SJSA1 (cell line): ENCODE data around the gene CEACAM21. TPM values are rescaled to one million over a fixed set of nuclear protein-coding genes. Genes with fewer than 3 reads are reported as not detected.

Experiments
- DNase-seq, 2 experiments: peaks; one replicate each; pipeline ENCODE4 v3.0.0-alpha.2; 2015 to 2020; ENCODE audit warnings: low spot score in 2 of 2, low read depth in 1 of 2
- H3K27ac ChIP-seq: fragments of 250-450 bp; sonication (Bioruptor Pico); 2 replicates; pipeline ENCODE4 v1.5.1; 2020; ENCODE audit warnings: mild to moderate bottlenecking, moderate library complexity
- H3K27me3 ChIP-seq: fragments of 250-450 bp; sonication (Bioruptor Pico); replicated peaks from 2 replicates; pipeline ENCODE4 v1.5.1; 2020; ENCODE audit warnings: mild to moderate bottlenecking, moderate library complexity
- H3K36me3 ChIP-seq: fragments of 250-450 bp; sonication (Bioruptor Pico); 2 replicates; pipeline ENCODE4 v1.5.1; 2020; ENCODE audit warnings: mild to moderate bottlenecking
- H3K4me1 ChIP-seq: fragments of 250-450 bp; sonication (Bioruptor Pico); replicated peaks from 2 replicates; pipeline ENCODE4 v1.6.1; 2021; ENCODE audit warnings: mild to moderate bottlenecking
- H3K4me3 ChIP-seq: fragments of 250-450 bp; sonication (Bioruptor Pico); 2 replicates; pipeline ENCODE4 v1.5.1; 2020; ENCODE audit warnings: mild to moderate bottlenecking
- H3K9me3 ChIP-seq: fragments of 250-450 bp; sonication (Bioruptor Pico); replicated peaks from 2 replicates; pipeline ENCODE4 v1.5.1; 2020; ENCODE audit warnings: mild to moderate bottlenecking
- total RNA-seq: library from RNA; depleted of rRNA; stranded (reverse); fragments of >200 nt; shearing (Covaris generic); gene quantifications from 2 replicates; pipeline ENCODE4 v1.2.3, GENCODE V29; 2014

The CEACAM21 gene
- total RNA-seq, 1 experiment from 2014 or later = not detected

DNA sequence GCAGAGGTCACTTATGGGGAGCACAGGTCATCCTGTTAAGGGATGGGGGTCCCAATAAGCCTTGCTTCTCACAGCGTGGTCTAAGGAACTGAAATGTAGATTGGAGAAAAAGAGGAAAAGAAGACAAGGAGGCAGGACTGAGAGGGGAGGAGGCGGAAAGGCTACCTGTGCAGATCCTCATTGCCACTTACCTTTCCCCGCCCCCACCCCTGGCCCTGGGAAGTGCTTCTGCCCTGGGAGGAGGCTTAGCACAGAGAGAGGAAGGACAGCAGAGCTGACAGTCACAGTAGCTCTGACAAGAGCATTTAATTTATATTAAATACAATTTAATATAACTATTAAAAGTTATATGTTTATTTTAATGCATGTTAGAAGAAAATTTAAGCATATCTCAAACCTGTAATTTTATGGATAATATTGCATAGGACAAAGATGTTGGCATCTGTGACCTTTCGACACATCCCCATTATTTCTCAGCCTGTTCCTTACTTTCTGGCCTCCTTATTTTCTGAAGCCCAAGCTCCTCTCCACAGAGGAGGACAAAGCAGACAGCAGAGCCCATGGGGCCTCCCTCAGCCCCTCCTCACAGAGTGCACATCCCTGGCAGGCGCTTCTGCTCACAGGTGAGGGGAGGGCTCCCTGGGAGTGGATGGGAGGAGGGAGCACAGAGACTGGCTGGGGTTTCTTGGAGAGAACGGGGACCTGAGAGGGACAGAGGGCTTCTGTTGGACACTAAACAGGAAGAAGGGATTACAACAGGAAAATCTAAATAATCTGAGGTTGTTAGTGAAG lies 23.4 kb downstream of the CEACAM21 start:
- Histone ChIP-seq H3K9me3 (no peaks in the 10 kb centered on the region), H3K27me3 (peaks cover 17% of the 10 kb centered on the region)
- DNase-seq = no peak

DNA sequence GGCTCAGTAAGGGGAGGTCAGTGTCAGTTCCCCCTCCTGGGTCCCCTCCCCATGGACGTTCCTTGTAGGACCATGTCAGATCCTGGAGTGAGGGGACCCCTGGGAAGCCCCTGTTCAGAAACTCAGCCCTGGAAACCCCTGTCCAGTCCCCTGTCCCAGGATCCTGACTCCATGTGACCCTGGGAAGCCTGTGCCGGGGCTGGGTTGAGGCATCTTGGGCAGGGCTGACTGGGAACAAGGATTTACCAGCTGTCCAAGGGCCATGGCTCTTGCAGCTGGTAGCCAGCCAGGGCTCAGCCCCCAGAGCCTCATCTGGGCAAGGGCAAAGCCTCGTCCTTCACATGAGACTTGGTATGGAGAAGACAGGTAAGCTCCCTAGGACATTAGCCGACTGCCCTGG lies 25.8 kb downstream of the CEACAM21 start:
- H3K27ac ChIP-seq = no peak overlapping the region
- no peaks in the 10 kb centered on the region for H3K4me1 ChIP-seq
- no peak for DNase-seq
- no peaks in the 10 kb centered on the region for H3K36me3 ChIP-seq
- peaks cover 15% of the 10 kb centered on the region for H3K27me3 ChIP-seq
- no peak overlapping the region for H3K4me3 ChIP-seq
- no peaks in the 10 kb centered on the region for H3K9me3 ChIP-seq

More for the DNA sequence above, 23.4 kb downstream of the CEACAM21 start:
- no peaks in the 10 kb centered on the region for H3K4me1 ChIP-seq
- H3K36me3 ChIP-seq = no peaks in the 10 kb centered on the region
- no peak overlapping the region for H3K4me3 ChIP-seq
- H3K27ac ChIP-seq = no peak overlapping the region

GRCh38 chr19:41604831-41605230 lies 28.9 kb downstream of the CEACAM21 start:
- DNase-seq = no peak
- Histone ChIP-seq H3K27ac (no peak overlapping the region), H3K27me3 (peaks cover 19% of the 10 kb centered on the region), H3K9me3 (no peaks in the 10 kb centered on the region), H3K4me3 (no peak overlapping the region), H3K4me1 (no peaks in the 10 kb centered on the region), H3K36me3 (no peaks in the 10 kb centered on the region)

- Histone ChIP-seq H3K4me3 (no peak overlapping the region), H3K4me1 (no peaks in the 10 kb centered on the region), H3K9me3 (no peaks in the 10 kb centered on the region), H3K36me3 (no peaks in the 10 kb centered on the region), H3K27ac (no peak overlapping the region), H3K27me3 (peaks cover 26% of the 10 kb centered on the region)
- peak in 1 of 2 experiments; percentile 22 for DNase-seq
These were observed 30.4 kb downstream of the CEACAM21 start for GRCh38 chr19:41606215-41606837.

DNA sequence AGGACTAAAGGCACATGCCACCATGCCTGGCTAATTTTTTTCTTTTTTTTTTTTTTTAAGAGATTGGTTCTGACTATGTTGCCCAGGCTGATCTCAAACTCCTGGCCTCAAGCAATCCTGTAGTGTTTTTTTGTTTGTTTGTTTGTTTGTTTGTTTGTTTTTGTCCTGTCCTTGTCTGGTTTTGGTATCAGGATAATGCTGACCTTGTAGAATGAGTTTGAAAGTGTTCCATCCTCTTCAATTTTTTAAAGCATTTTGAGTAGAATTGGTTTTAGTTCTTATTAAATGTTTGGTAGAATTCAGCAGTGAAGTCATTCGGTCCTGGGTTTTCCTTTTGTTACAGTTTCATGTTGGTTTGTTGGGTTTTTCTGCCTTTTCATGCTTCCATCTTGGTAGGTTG lies 31.7 kb downstream of the CEACAM21 start:
- H3K4me3 ChIP-seq = no peak overlapping the region
- no peak for DNase-seq
- H3K27me3 ChIP-seq = peaks cover 21% of the 10 kb centered on the region
- no peak overlapping the region for H3K27ac ChIP-seq
- no peaks in the 10 kb centered on the region for H3K36me3 ChIP-seq
- H3K4me1 ChIP-seq = no peaks in the 10 kb centered on the region
- no peaks in the 10 kb centered on the region for H3K9me3 ChIP-seq

DNA sequence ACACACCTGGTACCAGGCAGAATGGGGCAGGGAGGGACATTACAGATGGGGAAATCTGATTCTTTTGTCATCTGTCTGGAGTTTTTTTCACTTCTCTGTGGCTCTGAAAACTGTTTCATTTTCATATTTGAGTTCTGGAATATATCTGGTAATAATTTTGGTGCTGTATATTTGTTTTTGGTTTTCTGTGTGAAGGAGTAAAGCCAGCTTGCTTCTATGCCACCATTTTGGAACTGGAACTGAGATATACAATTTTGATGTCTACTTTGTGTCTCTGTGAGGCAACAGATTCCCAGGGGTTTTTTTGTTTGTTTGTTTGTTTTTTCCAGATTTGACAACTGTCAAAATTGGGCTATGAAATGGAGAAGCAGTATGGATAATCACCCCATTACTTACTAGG lies 34.8 kb downstream of the CEACAM21 start:
- no peak for DNase-seq
- H3K27me3 ChIP-seq = peaks cover 20% of the 10 kb centered on the region
- no peak overlapping the region for H3K27ac ChIP-seq
- no peak overlapping the region for H3K4me3 ChIP-seq
- H3K36me3 ChIP-seq = no peaks in the 10 kb centered on the region
- H3K9me3 ChIP-seq = no peaks in the 10 kb centered on the region
- no peaks in the 10 kb centered on the region for H3K4me1 ChIP-seq

- no peaks in the 10 kb centered on the region for H3K9me3 ChIP-seq
- no peaks in the 10 kb centered on the region for H3K4me1 ChIP-seq
- no peaks in the 10 kb centered on the region for H3K36me3 ChIP-seq
- H3K4me3 ChIP-seq = no peak overlapping the region
- peaks cover 20% of the 10 kb centered on the region for H3K27me3 ChIP-seq
- H3K27ac ChIP-seq = no peak overlapping the region
- DNase-seq = no peak
These were observed 36.5 kb downstream of the CEACAM21 start for GRCh38 chr19:41612483-41612882.

- H3K36me3 ChIP-seq = no peaks in the 10 kb centered on the region
- no peak for DNase-seq
- H3K4me1 ChIP-seq = no peaks in the 10 kb centered on the region
- no peak overlapping the region for H3K27ac ChIP-seq
- H3K27me3 ChIP-seq = peaks cover 8% of the 10 kb centered on the region; the same call in 1 of the 2 replicates
- no peaks in the 10 kb centered on the region for H3K9me3 ChIP-seq
- no peak overlapping the region for H3K4me3 ChIP-seq
These were observed 39.2 kb downstream of the CEACAM21 start for GRCh38 chr19:41615207-41615606.

DNA sequence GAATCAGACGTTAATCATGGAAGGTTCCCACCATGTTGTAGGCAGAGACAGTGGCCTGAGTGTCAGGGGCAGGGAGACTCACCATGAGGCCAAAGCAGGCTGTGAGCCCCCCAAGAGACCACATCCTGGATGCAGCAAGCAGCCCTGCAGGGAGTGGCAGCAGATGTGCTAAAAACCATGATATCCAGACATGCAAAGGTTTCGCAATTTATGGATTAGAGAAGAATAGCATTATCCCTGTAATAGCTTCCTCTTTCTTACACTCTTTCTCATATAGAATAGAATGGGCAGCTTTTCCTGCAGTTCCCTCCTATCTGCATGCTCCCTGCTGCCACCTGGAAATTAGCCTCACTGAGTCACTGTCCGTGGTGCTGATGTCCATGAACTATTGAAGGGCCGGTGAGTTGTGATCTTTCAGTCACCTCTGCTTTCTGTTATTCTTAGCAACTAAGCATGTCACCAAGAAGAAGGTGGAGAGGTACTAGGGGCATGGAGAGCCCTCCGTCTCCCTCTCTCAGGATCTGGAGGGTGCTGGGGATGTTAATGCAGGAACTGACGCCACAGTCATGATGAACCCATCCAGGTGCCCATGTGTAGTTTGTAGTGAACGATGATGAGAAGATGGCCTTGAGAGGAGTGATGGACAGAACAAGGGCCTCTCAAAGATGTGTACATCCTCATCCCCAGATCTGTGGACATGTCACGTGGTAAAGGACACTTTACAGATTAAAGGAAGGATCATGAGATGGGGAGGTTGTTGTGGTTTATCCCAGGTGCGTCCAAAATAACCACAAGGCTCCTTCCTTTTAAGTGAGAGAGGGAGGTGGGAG lies 41.0 kb downstream of the CEACAM21 start:
- H3K27ac ChIP-seq = no peak overlapping the region
- no peaks in the 10 kb centered on the region for H3K4me1 ChIP-seq
- H3K9me3 ChIP-seq = no peaks in the 10 kb centered on the region
- no peaks in the 10 kb centered on the region for H3K36me3 ChIP-seq
- no peak overlapping the region for H3K4me3 ChIP-seq
- no peaks in the 10 kb centered on the region for H3K27me3 ChIP-seq
- no peak for DNase-seq

- H3K36me3 ChIP-seq = no peaks in the 10 kb centered on the region
- H3K9me3 ChIP-seq = no peaks in the 10 kb centered on the region
- no peaks in the 10 kb centered on the region for H3K4me1 ChIP-seq
- no peak for DNase-seq
- H3K27ac ChIP-seq = no peak overlapping the region
- H3K4me3 ChIP-seq = no peak overlapping the region
- no peaks in the 10 kb centered on the region for H3K27me3 ChIP-seq
These were observed 42.2 kb downstream of the CEACAM21 start for GRCh38 chr19:41617941-41618730.

DNA sequence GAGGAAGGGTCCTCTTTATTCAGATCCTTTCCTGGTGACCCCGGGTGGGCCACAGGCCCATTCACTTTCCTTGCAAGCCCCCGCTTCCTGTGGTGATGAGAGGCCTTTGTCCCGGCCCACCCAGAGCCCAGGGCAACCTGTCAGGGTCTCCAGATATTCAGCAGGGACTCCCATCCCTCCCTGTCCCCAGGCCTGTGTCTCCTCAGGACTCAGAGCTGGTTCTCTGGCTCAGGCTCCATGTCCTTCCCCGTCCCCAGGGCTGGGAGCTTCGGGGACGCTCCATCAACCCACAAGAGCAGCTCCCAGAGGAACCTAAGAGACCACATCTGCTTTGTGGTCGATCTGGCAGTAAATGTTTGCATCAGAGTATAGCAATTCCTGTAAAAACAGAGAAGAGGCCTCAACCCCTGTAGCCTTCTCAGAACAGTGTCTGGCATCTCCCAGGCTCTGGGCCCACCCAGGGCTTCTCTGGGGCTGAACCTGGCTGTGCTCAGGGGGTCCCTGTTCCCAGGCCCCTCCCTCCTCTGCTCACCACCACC lies 43.1 kb downstream of the CEACAM21 start:
- H3K4me1 ChIP-seq = no peaks in the 10 kb centered on the region
- H3K4me3 ChIP-seq = no peak overlapping the region
- no peaks in the 10 kb centered on the region for H3K36me3 ChIP-seq
- H3K27me3 ChIP-seq = no peaks in the 10 kb centered on the region
- no peaks in the 10 kb centered on the region for H3K9me3 ChIP-seq
- H3K27ac ChIP-seq = no peak overlapping the region
- DNase-seq = no peak

DNA sequence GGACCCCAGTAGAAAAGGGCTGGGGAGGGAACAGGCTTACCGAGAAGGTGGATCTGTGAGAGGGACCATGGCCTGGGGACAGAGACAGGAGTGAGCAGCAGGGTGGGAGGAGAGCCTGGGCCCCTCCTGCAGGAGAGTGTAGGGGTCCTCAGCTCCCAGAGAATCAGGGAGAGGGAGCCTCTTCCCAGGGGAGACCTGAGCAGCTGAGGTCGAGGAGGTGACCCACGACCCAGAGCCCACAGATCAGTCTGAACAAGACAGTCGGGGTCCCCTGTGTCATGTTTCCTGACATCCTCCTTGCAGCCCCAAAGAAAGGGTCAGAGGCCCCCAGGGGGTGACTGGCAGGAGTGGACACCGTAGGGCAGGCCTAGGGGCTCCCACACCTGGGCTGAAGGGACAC lies 44.2 kb downstream of the CEACAM21 start:
- Histone ChIP-seq H3K27me3 (no peaks in the 10 kb centered on the region), H3K4me3 (no peak overlapping the region), H3K9me3 (no peaks in the 10 kb centered on the region), H3K36me3 (no peaks in the 10 kb centered on the region), H3K4me1 (no peaks in the 10 kb centered on the region), H3K27ac (no peak overlapping the region)
- no peak for DNase-seq

- DNase-seq = no peak
- Histone ChIP-seq H3K27me3 (no peaks in the 10 kb centered on the region), H3K9me3 (no peaks in the 10 kb centered on the region), H3K4me1 (no peaks in the 10 kb centered on the region), H3K4me3 (no peak overlapping the region), H3K27ac (no peak overlapping the region), H3K36me3 (no peaks in the 10 kb centered on the region)
These were observed 45.3 kb downstream of the CEACAM21 start for GRCh38 chr19:41621226-41621625.
